ENCODE results near the gene NDUFB4.

- TF ChIP-seq CTCF (IDR thresholded peaks at IDR 0.05) = no peak
- no peak for TF ChIP-seq POLR2A (IDR thresholded peaks at IDR 0.05)
These were observed 38.4 kb downstream of the NDUFB4 start for GRCh38 chr3:120634539-120634938.
